Naive thymus-derived CD4-positive, alpha-beta T cell (primary cell): Measurements from ENCODE around the gene ANO3. TPM values are rescaled to one million over a fixed set of nuclear protein-coding genes. Genes with fewer than 3 reads are reported as not detected.

Experiments used
- ATAC-seq: fragments of 150-1000 bp; cut with Tn5 transposase; 2 replicates; pipeline ENCODE4 v1.10.0; 2021; ENCODE audit warnings: mild to moderate bottlenecking, moderate library complexity
- CTCF ChIA-PET: fragments of 350-600 bp; sonication (Branson Sonifier 250); formaldehyde crosslinking; loops from one replicate; lab custom pipeline; 2021; ENCODE audit warnings: antibody characterized with exemption; lab: Charles Lee
- POLR2A ChIA-PET: fragments of 350-600 bp; sonication (Branson Sonifier 250); formaldehyde crosslinking; loops from one replicate; lab custom pipeline; 2021; ENCODE audit warnings: antibody characterized with exemption, inconsistent platforms; lab: Charles Lee
- DNase-seq, 9 donors: peaks; one replicate each; pipeline versions ENCODE4 v3.0.0 to v3.0.0-alpha.2; 2020 to 2022; ENCODE audit warnings: mixed read lengths in 1 of 9
- H3K27ac ChIP-seq: one replicate; pipeline ENCODE4 v1.7.0; 2013; ENCODE audit warnings: mild to moderate bottlenecking, low read depth, low read length, moderate library complexity
- H3K27me3 ChIP-seq, 2 donors: one replicate each; pipeline ENCODE4 v1.7.0; 2013; ENCODE audit warnings: low read length in 2 of 2, mild to moderate bottlenecking in 2 of 2, moderate library complexity in 2 of 2; ENCODE audit not compliant: control insufficient read depth in 2 of 2, insufficient read depth in 2 of 2
- H3K36me3 ChIP-seq, 3 experiments: 1 replicate in 2 of 3; 2 replicates in 1 of 3; pipeline ENCODE4 v1.7.0; 2013; ENCODE audit warnings: low read length in 3 of 3, mild to moderate bottlenecking in 3 of 3, moderate library complexity in 1 of 3; ENCODE audit not compliant: insufficient read depth in 3 of 3, control insufficient read depth in 2 of 3
- H3K4me1 ChIP-seq, 2 donors: one replicate each; pipeline ENCODE4 v1.7.0; 2013; ENCODE audit warnings: low read length in 2 of 2, mild to moderate bottlenecking in 2 of 2, moderate library complexity in 1 of 2; ENCODE audit not compliant: control insufficient read depth in 2 of 2, insufficient read depth in 2 of 2
- H3K4me3 ChIP-seq: 2 replicates; pipeline ENCODE4 v1.7.0; 2013; ENCODE audit warnings: mild to moderate bottlenecking, low read length
- H3K9me3 ChIP-seq, 3 experiments: 1 replicate in 2 of 3; 2 replicates in 1 of 3; pipeline ENCODE4 v1.7.0; 2013; ENCODE audit warnings: low read length in 3 of 3; ENCODE audit not compliant: control insufficient read depth in 2 of 3
- H3K27ac Mint-ChIP-seq, 9 donors: one replicate each; pipeline ENCODE4 v1.8.0; 2020 to 2022; ENCODE audit warnings: mixed read lengths in 9 of 9, mild to moderate bottlenecking in 8 of 9, moderate library complexity in 5 of 9, inconsistent platforms in 2 of 9
- H3K27me3 Mint-ChIP-seq, 5 donors: one replicate each; pipeline ENCODE4 v1.8.0; 2021 to 2022; ENCODE audit warnings: mixed read lengths in 5 of 5, mild to moderate bottlenecking in 1 of 5
- H3K36me3 Mint-ChIP-seq, 5 donors: one replicate each; pipeline ENCODE4 v1.8.0; 2020 to 2022; ENCODE audit warnings: mixed read lengths in 5 of 5, mild to moderate bottlenecking in 3 of 5, inconsistent platforms in 1 of 5
- H3K4me1 Mint-ChIP-seq, 7 donors: one replicate each; pipeline ENCODE4 v1.8.0; 2020 to 2022; ENCODE audit warnings: mixed read lengths in 7 of 7, mild to moderate bottlenecking in 3 of 7, inconsistent platforms in 1 of 7
- H3K4me3 Mint-ChIP-seq, 10 donors: one replicate each; pipeline ENCODE4 v1.8.0; 2020 to 2022; ENCODE audit warnings: mild to moderate bottlenecking in 10 of 10, mixed read lengths in 10 of 10, moderate library complexity in 6 of 10, inconsistent platforms in 2 of 10
- H3K9me3 Mint-ChIP-seq, 11 donors: one replicate each; pipeline ENCODE4 v1.8.0; 2020 to 2022; ENCODE audit warnings: mixed read lengths in 11 of 11, mild to moderate bottlenecking in 4 of 11, inconsistent platforms in 1 of 11, moderate library complexity in 1 of 11
- intact Hi-C, 2 donors: fragments of 100-400 bp; cut with micrococcal nuclease; formaldehyde crosslinking; loops; one replicate each; pipeline ENCODE4 v1.15.1; 2023
- polyA plus RNA-seq, 2 donors: library from polyadenylated mRNA; unstranded; fragments of 300-500 nt; fragmentation: Illumina TruSeq; gene quantifications; one replicate each; pipeline ENCODE4 v1.2.3, GENCODE V29; 2021
- total RNA-seq, 6 experiments: library from RNA in 5 of 6; stranded (reverse) in 5 of 6; gene quantifications; 1 replicate in 5 of 6; 2 replicates in 1 of 6; pipeline ENCODE4 v1.2.3 and lab custom pipeline; 2021 to 2026

Gene ANO3
- not detected for total RNA-seq
- not detected for polyA plus RNA-seq
- total RNA-seq (lab: John Stamatoyannopoulos, UW), result not detected

- Histone ChIP-seq H3K27ac (no peak within 1 kb of the TSS), H3K4me3 (no peak within 1 kb of the TSS), H3K9me3 (no peaks in the 10 kb centered on the region), H3K36me3 (no peaks in the 10 kb centered on the region), H3K4me1 (no peaks in the 10 kb centered on the region), H3K27me3 (no peaks in the 10 kb centered on the region)
- no peak for ATAC-seq
- Mint-ChIP-seq H3K4me3 (no peak within 1 kb of the TSS), H3K27ac (no peak within 1 kb of the TSS), H3K27me3 (peaks cover 13 to 26% (median 14%) of the 10 kb centered on the region in 5 donors), H3K36me3 (peaks cover 0 to 4% (median 0%) of the 10 kb centered on the region in 5 donors), H3K9me3 (peaks cover 0 to 30% (median 6%) of the 10 kb centered on the region in 11 donors), H3K4me1 (no peaks in the 10 kb centered on the region)
- intact Hi-C loops, result no loop called here
- CTCF ChIA-PET, result no interaction called here
- POLR2A ChIA-PET, result no interaction called here
- DNase-seq, result peak in 1 of 9 donors; percentile 21
These were observed at the start of gene ANO3 for GRCh38 chr11:26331911-26332571. ANO3 (plus strand) TSS chr11:26332130; CDS start chr11:26332276, 146 bp downstream.

DNA sequence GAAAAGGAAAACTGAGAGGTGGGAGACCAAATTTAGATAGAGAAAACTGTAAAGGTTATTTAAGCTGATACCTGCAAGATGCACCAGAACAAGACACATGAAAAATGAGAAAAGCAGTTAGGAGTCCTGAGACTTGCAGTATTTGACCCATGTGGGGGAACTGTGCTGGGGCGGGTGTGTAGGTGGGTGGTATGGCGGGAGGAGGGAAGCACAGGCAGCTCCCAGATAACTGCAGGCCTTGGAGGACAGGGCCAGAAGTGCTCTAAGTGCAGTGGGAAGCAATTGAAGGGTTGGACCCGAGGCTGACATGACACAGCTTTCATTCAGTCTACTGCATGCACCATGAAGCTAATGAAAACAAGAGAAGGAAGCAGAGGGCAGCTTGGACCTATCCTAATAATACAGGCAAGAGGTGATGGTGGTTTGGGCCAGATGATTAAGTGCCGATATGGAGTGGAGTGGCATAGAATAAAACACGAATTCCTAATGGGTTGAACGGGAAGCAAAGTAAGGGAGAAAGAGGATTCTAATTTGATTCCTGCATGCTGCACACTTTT, 48.0 kb upstream of the ANO3 start:
- Histone ChIP-seq H3K27ac (no peak overlapping the region), H3K4me1 (no peaks in the 10 kb centered on the region), H3K36me3 (no peaks in the 10 kb centered on the region), H3K4me3 (no peak overlapping the region), H3K27me3 (no peaks in the 10 kb centered on the region), H3K9me3 (no peaks in the 10 kb centered on the region)
- Mint-ChIP-seq H3K36me3 (no peaks in the 10 kb centered on the region), H3K9me3 (no peaks in the 10 kb centered on the region), H3K4me1 (peaks cover 4 to 11% (median 10%) of the 10 kb centered on the region in 7 donors), H3K27ac (peak overlapping the region in 2 of 9 donors; percentile 2 to 3), H3K4me3 (peak overlapping the region; percentile 12 to 74 (median 53)), H3K27me3 (peaks cover 5 to 16% (median 9%) of the 10 kb centered on the region in 5 donors)
- ChIA-PET POLR2A (no interaction called here), CTCF (no interaction called here)
- DNase-seq (no peak), ATAC-seq (no peak)
- intact Hi-C loops, result loop anchor here in 1 of 2 donors (2.0 kb wide), 2 partner anchors 365 to 1203 kb away; no protein-coding TSS in a partner anchor

DNA sequence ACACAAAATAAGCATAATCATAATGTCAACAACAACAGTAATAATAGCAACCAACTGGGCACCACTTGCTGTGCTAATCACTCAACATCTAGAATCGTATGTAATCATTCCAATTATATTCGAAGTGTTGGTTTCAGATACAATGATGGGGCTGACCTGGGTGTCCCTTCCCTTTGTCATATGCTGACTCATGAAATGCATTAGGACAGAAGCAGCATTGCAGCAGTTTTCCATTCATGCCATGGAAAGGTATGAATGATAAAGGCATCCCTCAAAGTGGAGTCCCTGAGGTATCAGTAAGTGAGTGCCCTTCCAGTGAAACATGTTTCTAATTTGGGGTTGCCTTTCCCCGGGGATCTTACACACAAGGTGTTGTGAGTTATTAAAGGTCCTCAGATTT, 46.3 kb upstream of the ANO3 start:
- Histone ChIP-seq H3K27me3 (no peaks in the 10 kb centered on the region), H3K36me3 (no peaks in the 10 kb centered on the region), H3K27ac (no peak overlapping the region), H3K4me3 (no peak overlapping the region), H3K9me3 (no peaks in the 10 kb centered on the region), H3K4me1 (no peaks in the 10 kb centered on the region)
- Mint-ChIP-seq H3K4me1 (peaks cover 4 to 11% (median 10%) of the 10 kb centered on the region in 7 donors), H3K4me3 (no peak overlapping the region), H3K27me3 (peaks cover 0 to 10% (median 9%) of the 10 kb centered on the region in 5 donors), H3K36me3 (no peaks in the 10 kb centered on the region), H3K9me3 (peaks cover 0 to 5% (median 0%) of the 10 kb centered on the region in 11 donors), H3K27ac (no peak overlapping the region)
- CTCF ChIA-PET, result no interaction called here
- no peak for ATAC-seq
- POLR2A ChIA-PET, result no interaction called here
- DNase-seq, result no peak
- intact Hi-C loops, result loop anchor here (1.0 to 2.0 kb wide), 4 partner anchors 8 to 1201 kb away; no protein-coding TSS in a partner anchor

GRCh38 chr11:26286472-26287066, 45.4 kb upstream of the ANO3 start:
- Mint-ChIP-seq H3K4me3 (no peak overlapping the region), H3K27me3 (peaks cover 0 to 10% (median 9%) of the 10 kb centered on the region in 5 donors), H3K27ac (no peak overlapping the region), H3K4me1 (peaks cover 4 to 11% (median 10%) of the 10 kb centered on the region in 7 donors), H3K36me3 (no peaks in the 10 kb centered on the region), H3K9me3 (peaks cover 0 to 6% (median 0%) of the 10 kb centered on the region in 11 donors)
- intact Hi-C loops, result no loop called here
- no peak for ATAC-seq
- H3K9me3 ChIP-seq, result no peaks in the 10 kb centered on the region
- CTCF ChIA-PET, result no interaction called here
- POLR2A ChIA-PET, result no interaction called here
- no peaks in the 10 kb centered on the region for H3K27me3 ChIP-seq
- no peak for DNase-seq
- H3K4me3 ChIP-seq, result no peak overlapping the region
- H3K4me1 ChIP-seq, result no peaks in the 10 kb centered on the region
- no peaks in the 10 kb centered on the region for H3K36me3 ChIP-seq
- no peak overlapping the region for H3K27ac ChIP-seq

GRCh38 chr11:26287067-26287518, 44.8 kb upstream of the ANO3 start:
- Histone ChIP-seq H3K9me3 (no peaks in the 10 kb centered on the region), H3K27ac (no peak overlapping the region), H3K36me3 (no peaks in the 10 kb centered on the region), H3K4me3 (no peak overlapping the region), H3K4me1 (no peaks in the 10 kb centered on the region), H3K27me3 (no peaks in the 10 kb centered on the region)
- Mint-ChIP-seq H3K4me3 (no peak overlapping the region), H3K9me3 (peaks cover 0 to 6% (median 0%) of the 10 kb centered on the region in 11 donors), H3K4me1 (peaks cover 4 to 11% (median 10%) of the 10 kb centered on the region in 7 donors), H3K27ac (no peak overlapping the region), H3K36me3 (no peaks in the 10 kb centered on the region), H3K27me3 (peaks cover 0 to 10% (median 6%) of the 10 kb centered on the region in 5 donors)
- intact Hi-C loops, result no loop called here
- no peak for DNase-seq
- POLR2A ChIA-PET, result no interaction called here
- CTCF ChIA-PET, result no interaction called here
- no peak for ATAC-seq

DNA sequence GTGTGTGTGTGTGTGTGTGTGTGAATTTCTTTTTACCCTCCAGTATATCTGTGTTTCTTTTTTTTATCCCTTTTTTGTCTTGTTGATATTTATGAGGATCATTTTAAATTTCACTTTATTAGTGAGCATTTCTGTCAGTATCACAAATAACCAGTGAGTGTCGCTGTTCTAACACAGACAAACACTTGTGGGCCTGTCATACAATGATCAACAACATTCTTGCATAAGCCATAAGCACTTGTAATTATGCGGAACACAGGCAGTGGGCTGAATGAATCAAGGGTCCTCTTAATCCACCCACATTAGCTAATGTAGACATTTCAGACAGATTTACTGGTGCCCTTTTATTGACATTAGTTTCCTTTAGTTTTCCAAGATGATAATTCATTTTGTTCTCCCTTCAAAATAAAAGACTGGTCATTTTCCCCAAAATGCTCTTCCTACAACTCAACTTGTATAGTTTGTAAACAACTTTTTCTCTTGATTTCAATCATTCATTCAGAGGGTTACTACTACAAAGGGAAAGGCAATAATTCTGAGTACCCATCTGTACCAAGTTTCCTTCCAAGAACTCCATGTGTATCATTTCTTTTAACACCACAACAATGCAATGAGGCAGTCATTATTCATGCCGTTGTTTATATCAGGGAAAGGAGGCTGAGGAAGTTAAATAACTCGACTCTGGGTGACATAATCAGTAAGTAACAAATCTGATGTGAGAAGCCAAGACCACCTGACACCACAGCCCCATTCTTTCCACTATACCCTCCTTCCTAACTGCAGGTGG, 34.5 kb upstream of the ANO3 start:
- H3K9me3 Mint-ChIP-seq, result peaks cover 0 to 3% (median 0%) of the 10 kb centered on the region in 11 donors
- Histone ChIP-seq H3K9me3 (no peaks in the 10 kb centered on the region), H3K27me3 (no peaks in the 10 kb centered on the region), H3K27ac (no peak overlapping the region), H3K4me1 (no peaks in the 10 kb centered on the region), H3K4me3 (no peak overlapping the region), H3K36me3 (no peaks in the 10 kb centered on the region)
- intact Hi-C loops, result loop anchor here in 1 of 2 donors (5.0 kb wide), 1 partner anchor 860 kb away; no protein-coding TSS in a partner anchor
- ATAC-seq, result no peak
- POLR2A ChIA-PET, result no interaction called here
- peaks cover 0 to 5% (median 0%) of the 10 kb centered on the region in 5 donors for H3K27me3 Mint-ChIP-seq
- H3K36me3 Mint-ChIP-seq, result no peaks in the 10 kb centered on the region
- CTCF ChIA-PET, result no interaction called here
- H3K27ac Mint-ChIP-seq, result no peak overlapping the region
- no peak overlapping the region for H3K4me3 Mint-ChIP-seq
- no peak for DNase-seq
- peaks cover 0 to 2% (median 0%) of the 10 kb centered on the region in 7 donors for H3K4me1 Mint-ChIP-seq
